ENCODE measurements around the gene GDI1.

GDI1 gene

GRCh38 chrX:154403192-154403591 lies 33.8 kb upstream of the GDI1 start:
- H3K27ac ChIP-seq, result no peak overlapping the region
- TF ChIP-seq, protein P1, sequence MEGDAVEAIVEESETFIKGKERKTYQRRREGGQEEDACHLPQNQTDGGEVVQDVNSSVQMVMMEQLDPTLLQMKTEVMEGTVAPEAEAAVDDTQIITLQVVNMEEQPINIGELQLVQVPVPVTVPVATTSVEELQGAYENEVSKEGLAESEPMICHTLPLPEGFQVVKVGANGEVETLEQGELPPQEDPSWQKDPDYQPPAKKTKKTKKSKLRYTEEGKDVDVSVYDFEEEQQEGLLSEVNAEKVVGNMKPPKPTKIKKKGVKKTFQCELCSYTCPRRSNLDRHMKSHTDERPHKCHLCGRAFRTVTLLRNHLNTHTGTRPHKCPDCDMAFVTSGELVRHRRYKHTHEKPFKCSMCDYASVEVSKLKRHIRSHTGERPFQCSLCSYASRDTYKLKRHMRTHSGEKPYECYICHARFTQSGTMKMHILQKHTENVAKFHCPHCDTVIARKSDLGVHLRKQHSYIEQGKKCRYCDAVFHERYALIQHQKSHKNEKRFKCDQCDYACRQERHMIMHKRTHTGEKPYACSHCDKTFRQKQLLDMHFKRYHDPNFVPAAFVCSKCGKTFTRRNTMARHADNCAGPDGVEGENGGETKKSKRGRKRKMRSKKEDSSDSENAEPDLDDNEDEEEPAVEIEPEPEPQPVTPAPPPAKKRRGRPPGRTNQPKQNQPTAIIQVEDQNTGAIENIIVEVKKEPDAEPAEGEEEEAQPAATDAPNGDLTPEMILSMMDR (IDR thresholded peaks at IDR 0.05), result no peak
- H3K4me3 ChIP-seq, result no peak overlapping the region
- DNase-seq (ENCODE audit: low spot score), result peak; percentile 60

DNA sequence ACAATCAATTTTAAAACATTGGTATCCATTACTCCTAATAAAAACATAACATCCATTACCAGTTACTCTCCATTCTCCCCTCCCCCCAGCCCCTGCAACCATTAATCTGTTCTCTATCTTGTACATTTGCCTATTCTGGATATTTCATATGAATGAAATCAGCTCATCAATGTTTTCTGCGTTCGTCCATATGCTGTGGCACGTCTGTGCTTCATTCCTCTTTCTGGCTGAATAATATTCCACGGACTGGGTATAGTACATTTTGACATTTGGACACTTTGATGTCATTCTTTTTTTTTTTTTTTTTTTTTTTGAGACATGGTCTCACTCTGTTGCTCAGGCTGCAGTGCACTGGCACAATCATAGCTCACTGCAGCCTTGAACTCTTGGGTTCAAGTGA lies 33.1 kb upstream of the GDI1 start:
- TF ChIP-seq, protein P1 (IDR thresholded peaks at IDR 0.05), result no peak
- Histone ChIP-seq H3K4me3 (no peak overlapping the region), H3K27ac (no peak overlapping the region)
- no peak for DNase-seq (ENCODE audit: low spot score)

DNA sequence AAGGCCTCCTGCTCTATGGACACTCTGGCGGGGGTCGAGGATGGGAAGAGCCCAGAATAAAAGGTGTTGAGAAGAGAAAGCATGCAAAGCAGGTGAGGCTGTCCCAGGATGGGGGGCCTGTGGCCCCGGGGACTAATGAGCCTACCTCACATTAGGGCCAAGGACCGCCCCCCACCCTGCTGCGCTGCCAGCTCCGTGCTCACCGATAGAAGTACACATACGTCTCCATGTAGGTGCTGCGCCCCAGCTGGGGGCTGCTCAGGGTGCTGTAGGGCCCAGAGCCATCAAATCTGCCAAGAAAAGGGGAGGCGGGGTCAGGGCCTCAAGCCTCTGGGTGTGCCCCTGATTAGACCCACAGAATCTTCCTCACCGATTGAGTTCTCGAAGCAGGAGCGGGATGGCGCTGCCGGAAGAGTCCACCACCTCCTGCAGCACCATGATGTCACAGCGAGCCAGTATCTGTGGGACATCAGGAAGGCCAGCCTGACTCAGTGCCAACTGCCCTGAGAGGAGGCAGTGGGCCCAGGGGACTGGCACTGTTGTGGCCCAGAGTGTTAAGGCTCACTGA lies 32.2 kb upstream of the GDI1 start:
- Histone ChIP-seq H3K27ac (no peak overlapping the region), H3K4me3 (no peak overlapping the region)
- peak; percentile 64 for DNase-seq (ENCODE audit: low spot score)
- TF ChIP-seq, protein P1 (IDR thresholded peaks at IDR 0.05), result no peak

DNA sequence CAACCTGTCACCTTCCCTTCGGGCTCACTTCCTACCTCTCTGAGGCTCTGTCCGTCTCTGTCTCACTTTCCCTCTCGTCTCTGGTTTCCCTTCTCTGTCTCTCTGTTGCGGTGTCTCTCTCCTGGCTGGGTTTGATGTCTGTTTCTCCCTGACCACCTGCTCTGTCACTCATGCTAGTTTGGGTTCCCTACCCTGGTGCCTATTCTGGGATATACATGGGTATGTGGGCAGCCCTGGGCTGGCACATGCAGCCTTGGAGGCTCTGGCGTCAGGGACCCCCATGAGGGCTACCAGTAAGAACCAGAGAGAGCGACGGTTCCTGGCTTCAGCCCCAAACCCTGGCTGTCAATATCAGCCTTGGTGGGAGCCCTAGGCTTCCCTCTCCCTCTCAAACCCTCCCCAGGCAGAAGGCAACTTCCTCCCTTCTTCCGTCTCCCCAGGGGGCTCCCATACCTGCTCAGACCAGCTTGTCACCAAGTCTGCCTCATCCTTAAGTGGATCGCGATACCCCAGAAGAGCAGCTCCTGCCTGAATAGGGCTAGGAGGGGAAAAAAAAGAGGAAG lies 28.2 kb upstream of the GDI1 start:
- peak overlapping the region; percentile 31 to 86 for H3K27ac ChIP-seq
- no peak for DNase-seq (ENCODE audit: low spot score)
- peak overlapping the region; percentile 69 for H3K4me3 ChIP-seq
- TF ChIP-seq, protein P1 (IDR thresholded peaks at IDR 0.05), result no peak

DNA sequence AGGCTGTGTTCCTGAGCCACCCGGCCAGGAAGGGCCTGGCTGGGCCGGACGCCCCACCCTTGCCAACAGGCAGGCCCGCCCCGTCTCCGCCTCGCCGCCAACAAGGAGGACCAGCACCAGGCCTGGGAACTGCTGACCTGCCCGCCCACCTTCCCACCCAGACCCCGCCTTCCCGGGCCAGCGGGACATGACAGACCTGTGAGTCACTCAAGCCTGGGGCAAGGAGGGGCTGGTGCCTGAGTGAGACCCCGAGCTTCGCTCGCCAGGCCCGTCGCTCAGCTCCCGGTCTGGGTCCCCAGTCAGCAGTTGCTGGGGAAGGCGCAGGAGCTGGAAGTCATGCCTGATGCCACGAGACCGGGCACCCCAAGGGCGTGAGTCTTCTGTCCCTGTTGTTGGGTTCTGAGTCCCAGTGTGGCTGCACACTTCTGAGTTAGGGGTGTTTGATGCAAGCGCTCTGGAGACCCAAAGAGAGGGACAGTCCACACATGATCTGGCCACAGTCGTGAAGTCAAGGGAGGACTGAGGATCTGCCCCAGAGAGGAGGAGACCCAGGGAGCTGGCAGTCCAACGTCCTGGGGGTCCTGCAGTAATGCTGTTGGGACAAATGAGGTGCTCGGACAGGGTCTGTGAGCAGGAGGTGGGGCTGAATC lies 27.6 kb upstream of the GDI1 start, which contains the start of gene DNASE1L1:
Gene DNASE1L1, minus strand, starts transcription at position 33 of the 650 bp plus-strand sequence. CDS start 3,686 bp downstream, outside the sequence.
- Histone ChIP-seq H3K4me3 (peak within 1 kb of the TSS; percentile 69), H3K27ac (peak within 1 kb of the TSS; percentile 31 to 86)
- TF ChIP-seq, protein P1 (IDR thresholded peaks at IDR 0.05), result no peak
- DNase-seq (ENCODE audit: low spot score), result peak; percentile 96

DNA sequence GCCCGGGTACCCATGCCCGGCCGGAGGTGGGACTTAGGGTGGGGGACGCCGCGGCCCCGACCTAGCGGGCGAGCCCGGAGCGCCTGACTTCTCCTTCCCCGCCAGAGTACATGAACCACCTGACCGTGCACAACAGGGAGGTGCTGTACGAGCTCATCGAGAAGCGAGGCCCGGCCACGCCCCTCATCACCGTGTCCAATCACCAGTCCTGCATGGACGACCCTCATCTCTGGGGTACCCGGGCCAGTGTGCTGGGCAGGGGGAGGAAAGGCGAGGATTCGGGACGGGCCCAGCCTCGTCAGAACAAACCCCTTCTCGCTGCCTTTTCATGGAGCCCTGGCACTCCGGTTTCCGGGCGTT lies 25.0 kb upstream of the GDI1 start:
- Histone ChIP-seq H3K4me3 (peak overlapping the region; percentile 86), H3K27ac (peak overlapping the region; percentile 84 to 95)
- no peak for DNase-seq (ENCODE audit: low spot score)
- TF ChIP-seq, protein P1 (IDR thresholded peaks at IDR 0.05), result no peak

GRCh38 chrX:154412468-154412867 lies 24.5 kb upstream of the GDI1 start:
- peak overlapping the region; percentile 84 to 95 for H3K27ac ChIP-seq
- peak overlapping the region; percentile 86 for H3K4me3 ChIP-seq
- TF ChIP-seq, protein P1 (IDR thresholded peaks at IDR 0.05), result no peak
- DNase-seq (ENCODE audit: low spot score), result no peak
